ENCODE results near the gene POMP.

Gene POMP

GRCh38 chr13:28659621-28659970, 666 bp downstream of the POMP start:
- Histone ChIP-seq H3K27ac (ENCODE audit: low read length) (peak overlapping the region; percentile 92), H3K9ac (ENCODE audit: low read depth, low read length) (peak overlapping the region; percentile 85), H3K9me3 (ENCODE audit: insufficient read depth, low read length, severe bottlenecking) (no peaks in the 10 kb centered on the region), H3K27me3 (ENCODE audit: insufficient read depth, low read length, poor library complexity) (no peaks in the 10 kb centered on the region), H3K79me2 (ENCODE audit: insufficient read depth, low read length) (peaks cover 80% of the 10 kb centered on the region), H4K20me1 (ENCODE audit: insufficient read depth, low read length) (peaks cover 38% of the 10 kb centered on the region), H3K4me1 (ENCODE audit: insufficient read depth, low read length) (peaks cover 59% of the 10 kb centered on the region), H3K4me2 (ENCODE audit: insufficient read depth, low read length) (peak overlapping the region; percentile 61), H3K4me3 (ENCODE audit: low read depth in 1 of 2, low read length in 2 of 2) (peak overlapping the region; percentile 71 to 86), H3K36me3 (ENCODE audit: insufficient read depth, low read length) (peaks cover 51% of the 10 kb centered on the region), H2AFZ (ENCODE audit: low read depth, low read length) (peak overlapping the region; percentile 76)
- TF ChIP-seq EZH2 (IDR thresholded peaks at IDR 0.05; ENCODE audit: borderline replicate concordance, low read depth, low read length, severe bottlenecking) (no peak), CTCF (IDR thresholded peaks at IDR 0.05; ENCODE audit: borderline replicate concordance, extremely low read depth, low read length, poor library complexity, severe bottlenecking) (no peak)
- peak; percentile 39 for ATAC-seq (ENCODE audit: insufficient read depth, low read depth)
- DNase-seq, result no peak

- H4K20me1 ChIP-seq (ENCODE audit: insufficient read depth, low read length), result peaks cover 46% of the 10 kb centered on the region; the same call in 1 of the 2 replicates
- H3K9ac ChIP-seq (ENCODE audit: low read depth, low read length), result no peak overlapping the region
- H3K79me2 ChIP-seq (ENCODE audit: insufficient read depth, low read length), result peaks cover 73% of the 10 kb centered on the region
- TF ChIP-seq EZH2 (IDR thresholded peaks at IDR 0.05; ENCODE audit: borderline replicate concordance, low read depth, low read length, severe bottlenecking) (no peak), CTCF (IDR thresholded peaks at IDR 0.05; ENCODE audit: borderline replicate concordance, extremely low read depth, low read length, poor library complexity, severe bottlenecking) (no peak)
- peak overlapping the region; percentile 27; the same call in 1 of the 2 replicates for H3K4me2 ChIP-seq (ENCODE audit: insufficient read depth, low read length)
- peaks cover 97% of the 10 kb centered on the region for H3K36me3 ChIP-seq (ENCODE audit: insufficient read depth, low read length)
- H3K27ac ChIP-seq (ENCODE audit: low read length), result no peak overlapping the region
- no peak overlapping the region for H2AFZ ChIP-seq (ENCODE audit: low read depth, low read length)
- no peak overlapping the region for H3K4me3 ChIP-seq (ENCODE audit: low read depth in 1 of 2, low read length in 2 of 2)
- DNase-seq (no peak), ATAC-seq (ENCODE audit: insufficient read depth, low read depth) (no peak)
- peaks cover 32% of the 10 kb centered on the region; the same call in 1 of the 2 replicates for H3K4me1 ChIP-seq (ENCODE audit: insufficient read depth, low read length)
- no peaks in the 10 kb centered on the region for H3K9me3 ChIP-seq (ENCODE audit: insufficient read depth, low read length, severe bottlenecking)
- no peaks in the 10 kb centered on the region for H3K27me3 ChIP-seq (ENCODE audit: insufficient read depth, low read length, poor library complexity)
These were observed 8.1 kb downstream of the POMP start for GRCh38 chr13:28666897-28667488.

GRCh38 chr13:28671126-28671792, 12.3 kb downstream of the POMP start:
- H2AFZ ChIP-seq (ENCODE audit: low read depth, low read length), result no peak overlapping the region
- DNase-seq (no peak), ATAC-seq (ENCODE audit: insufficient read depth, low read depth) (no peak)
- no peaks in the 10 kb centered on the region for H3K9me3 ChIP-seq (ENCODE audit: insufficient read depth, low read length, severe bottlenecking)
- no peaks in the 10 kb centered on the region for H3K27me3 ChIP-seq (ENCODE audit: insufficient read depth, low read length, poor library complexity)
- peaks cover 51% of the 10 kb centered on the region for H3K79me2 ChIP-seq (ENCODE audit: insufficient read depth, low read length)
- H3K4me3 ChIP-seq (ENCODE audit: low read depth in 1 of 2, low read length in 2 of 2), result no peak overlapping the region
- H3K36me3 ChIP-seq (ENCODE audit: insufficient read depth, low read length), result peaks cover 94% of the 10 kb centered on the region
- H3K9ac ChIP-seq (ENCODE audit: low read depth, low read length), result no peak overlapping the region
- TF ChIP-seq CTCF (IDR thresholded peaks at IDR 0.05; ENCODE audit: borderline replicate concordance, extremely low read depth, low read length, poor library complexity, severe bottlenecking) (no peak), EZH2 (IDR thresholded peaks at IDR 0.05; ENCODE audit: borderline replicate concordance, low read depth, low read length, severe bottlenecking) (no peak)
- peaks cover 26% of the 10 kb centered on the region; the same call in 1 of the 2 replicates for H4K20me1 ChIP-seq (ENCODE audit: insufficient read depth, low read length)
- H3K4me2 ChIP-seq (ENCODE audit: insufficient read depth, low read length), result no peak overlapping the region
- peaks cover 7% of the 10 kb centered on the region; the same call in 1 of the 2 replicates for H3K4me1 ChIP-seq (ENCODE audit: insufficient read depth, low read length)
- no peak overlapping the region for H3K27ac ChIP-seq (ENCODE audit: low read length)

All from DND-41 (cell line).